Hematopoietic multipotent progenitor cell (in vitro differentiated cells): ENCODE measurements around the gene XRCC4. TPM values are rescaled to one million over a fixed set of nuclear protein-coding genes. Genes with fewer than 3 reads are reported as not detected.

Experiments used
- DNase-seq, 3 donors: peaks; one replicate each; pipeline ENCODE4 v3.0.0-alpha.2; 2011 to 2015; ENCODE audit warnings: low read depth in 2 of 3, low spot score in 2 of 3
- total RNA-seq: library from RNA; depleted of rRNA; stranded (reverse); fragments of >200 nt; gene quantifications from one replicate; pipeline ENCODE4 v1.2.3, GENCODE V29; 2012

The XRCC4 gene
- total RNA-seq, 1 donor: 1.9 TPM

- DNase-seq: peak in 1 of 3 donors; percentile 57
Observed at GRCh38 chr5:83069096-83069799, 8.1 kb upstream of the XRCC4 start.

- DNase-seq: no peak
Observed at GRCh38 chr5:83071286-83072051, 5.9 kb upstream of the XRCC4 start.

- no peak for DNase-seq
Observed at GRCh38 chr5:83072966-83073365, 4.4 kb upstream of the XRCC4 start.

- no peak for DNase-seq
Observed at GRCh38 chr5:83077662-83078261, 415 bp downstream of the XRCC4 start.

GRCh38 chr5:83082750-83083149, 5.4 kb downstream of the XRCC4 start:
- no peak for DNase-seq

- no peak for DNase-seq
Observed at GRCh38 chr5:83084336-83084735, 7.0 kb downstream of the XRCC4 start.

- no peak for DNase-seq
Observed at GRCh38 chr5:83085106-83085505, 7.8 kb downstream of the XRCC4 start.

GRCh38 chr5:83090169-83090568, 12.8 kb downstream of the XRCC4 start:
- DNase-seq: no peak

GRCh38 chr5:83092619-83093018, 15.3 kb downstream of the XRCC4 start:
- peak in 1 of 3 donors; percentile 10 for DNase-seq

- DNase-seq: peak in 1 of 3 donors; percentile 23
Observed at GRCh38 chr5:83093692-83094091, 16.3 kb downstream of the XRCC4 start.

GRCh38 chr5:83095163-83095956, 18.0 kb downstream of the XRCC4 start:
- no peak for DNase-seq

- DNase-seq: no peak
Observed at GRCh38 chr5:83095957-83096539, 18.7 kb downstream of the XRCC4 start.

GRCh38 chr5:83096660-83097339, 19.5 kb downstream of the XRCC4 start:
- DNase-seq: no peak

GRCh38 chr5:83097689-83098231, 20.4 kb downstream of the XRCC4 start:
- no peak for DNase-seq

- DNase-seq: no peak
Observed at GRCh38 chr5:83099001-83099400, 21.7 kb downstream of the XRCC4 start.

GRCh38 chr5:83099445-83099844, 22.1 kb downstream of the XRCC4 start:
- no peak for DNase-seq

GRCh38 chr5:83101514-83101913, 24.2 kb downstream of the XRCC4 start:
- DNase-seq: no peak

- DNase-seq: no peak
Observed at GRCh38 chr5:83102364-83102980, 25.1 kb downstream of the XRCC4 start.

- DNase-seq: no peak
Observed at GRCh38 chr5:83104021-83104420, 26.7 kb downstream of the XRCC4 start.
